OCI-LY1 (cell line): Measurements from ENCODE around the gene COL6A2.

Source experiments
- CTCF ChIP-seq: fragments of 200-600 bp; sonication (generic), shearing (Covaris generic); IDR thresholded peaks from 2 replicates; pipeline ENCODE4 v1.5.1; 2017; ENCODE audit warnings: mild to moderate bottlenecking, antibody characterized with exemption, low read length, moderate library complexity, mixed read lengths
- EZH2 ChIP-seq: fragments of 200-600 bp; sonication (generic), shearing (Covaris generic); IDR thresholded peaks from 2 replicates; pipeline ENCODE4 v1.8.0; 2017; ENCODE audit warnings: borderline replicate concordance, mixed run types, mild to moderate bottlenecking, antibody characterized with exemption, low read length, moderate library complexity, mixed read lengths

- TF ChIP-seq CTCF (no peak), EZH2 (no peak)
These were observed 57.1 kb downstream of the COL6A2 start for GRCh38 chr21:46154955-46155513.
